Thyroid gland (tissue), 4 donors: Measurements from ENCODE around the gene DCST1. TPM values are rescaled to one million over a fixed set of nuclear protein-coding genes. Genes with fewer than 3 reads are reported as not detected.
A peak's percentile ranks its signal among the peaks of the same experiment; 100 is the strongest.

Experiments
- DNase-seq, 2 donors: peaks; one replicate each; pipeline ENCODE4 v3.0.0-alpha.2; 2019
- H3K27ac ChIP-seq, 3 donors: fragments of 200-600 bp; sonication (generic); 1 replicate in 2 of 3; 2 replicates in 1 of 3; pipeline ENCODE4 v1.5.1; 2016 to 2019; ENCODE audit warnings: mild to moderate bottlenecking in 1 of 3, moderate library complexity in 1 of 3
- H3K27me3 ChIP-seq: fragments of 200-600 bp; sonication (generic); one replicate; pipeline ENCODE4 v1.5.1; 2019
- H3K36me3 ChIP-seq, 2 donors: fragments of 200-600 bp; sonication (generic); one replicate each; pipeline ENCODE4 v1.5.1; 2016 to 2019
- H3K4me1 ChIP-seq, 2 donors: fragments of 200-600 bp; sonication (generic); one replicate each; pipeline ENCODE4 v1.5.1; 2017 to 2019
- H3K4me3 ChIP-seq, 3 donors: fragments of 200-600 bp; sonication (generic); replicated peaks in 1 of 3; 1 replicate in 2 of 3; 2 replicates in 1 of 3; pipeline ENCODE4 v1.5.1; 2016; ENCODE audit warnings: mild to moderate bottlenecking in 1 of 3
- H3K9me3 ChIP-seq: fragments of 200-600 bp; sonication (generic); one replicate; pipeline ENCODE4 v1.5.1; 2017
- CTCF ChIP-seq, 6 experiments: fragments of 200-600 bp in 3 of 6; fragments of 450-650 bp in 3 of 6; sonication (generic) in 3 of 6; IDR thresholded peaks; one replicate each; pipeline ENCODE4 v1.5.1; 2016 to 2019; ENCODE audit warnings: antibody characterized with exemption in 6 of 6, mild to moderate bottlenecking in 2 of 6, inconsistent platforms in 1 of 6, moderate library complexity in 1 of 6
- POLR2A ChIP-seq, 2 donors: fragments of 450-650 bp; IDR thresholded peaks; one replicate each; pipeline ENCODE4 v1.6.1; 2017; ENCODE audit warnings: antibody characterized with exemption in 2 of 2, mild to moderate bottlenecking in 2 of 2, moderate library complexity in 1 of 2
- WGBS, 2 donors: methylation state at CpG; one replicate each; pipeline ENCODE4 v1.1.5; 2017; 5-methylcytosine and 5-hydroxymethylcytosine counted together
- intact Hi-C: fragments of 100-400 bp; cut with DNase I; formaldehyde crosslinking; loops from one replicate; pipeline ENCODE4 v1.15.1; 2023
- total RNA-seq, 4 donors: library from RNA; depleted of rRNA; stranded (reverse); fragments of >200 nt; gene quantifications; one replicate each; pipeline ENCODE4 v1.2.3, GENCODE V29; 2016

The DCST1 gene
- total RNA-seq, 4 donors from 2014 or later = 0.24 TPM; not detected in 3

- no peaks in the 10 kb centered on the region for H3K9me3 ChIP-seq
- H3K4me3 ChIP-seq = no peak overlapping the region
- DNase-seq = no peak
- TF ChIP-seq POLR2A (IDR thresholded peaks at IDR 0.05) (no peak), CTCF (IDR thresholded peaks at IDR 0.05) (no peak)
- intact Hi-C loops = loop anchor here (10.0 kb wide), 2 partner anchors 404 to 504 kb away; partner anchors contain the start of gene CHRNB2
- 94% methylated on average over 3 of the region's 3 CpGs for WGBS, 2 donors
- H3K27me3 ChIP-seq = no peaks in the 10 kb centered on the region
- H3K36me3 ChIP-seq = no peaks in the 10 kb centered on the region
- peaks cover 17 to 25% of the 10 kb centered on the region in 2 donors for H3K4me1 ChIP-seq
- H3K27ac ChIP-seq = no peak overlapping the region
Measured at GRCh38 chr1:155068599-155068998, 35.0 kb downstream of the DCST1 start.

GRCh38 chr1:155069551-155070157 lies 36.0 kb downstream of the DCST1 start:
- intact Hi-C loops = loop anchor here (10.0 kb wide), 2 partner anchors 405 to 505 kb away; partner anchors contain the start of gene CHRNB2
- TF ChIP-seq CTCF (IDR thresholded peaks at IDR 0.05) (no peak), POLR2A (IDR thresholded peaks at IDR 0.05) (no peak)
- 82 to 96% methylated on average over 5 to 7 of the region's 7 CpGs for WGBS, 2 donors
- Histone ChIP-seq H3K4me3 (no peak overlapping the region), H3K27ac (no peak overlapping the region), H3K36me3 (no peaks in the 10 kb centered on the region), H3K4me1 (peaks cover 11 to 17% of the 10 kb centered on the region in 2 donors), H3K27me3 (no peaks in the 10 kb centered on the region), H3K9me3 (no peaks in the 10 kb centered on the region)
- DNase-seq = no peak

- no peaks in the 10 kb centered on the region for H3K9me3 ChIP-seq
- TF ChIP-seq CTCF (IDR thresholded peaks at IDR 0.05) (no peak), POLR2A (IDR thresholded peaks at IDR 0.05) (no peak)
- H3K27ac ChIP-seq = no peak overlapping the region
- no peak overlapping the region for H3K4me3 ChIP-seq
- H3K4me1 ChIP-seq = peaks cover 6 to 16% of the 10 kb centered on the region in 2 donors
- no peaks in the 10 kb centered on the region for H3K36me3 ChIP-seq
- intact Hi-C loops = no loop called here
- DNase-seq = no peak
- H3K27me3 ChIP-seq = no peaks in the 10 kb centered on the region
- WGBS, 2 donors = 32 to 53% methylated on average over 6 to 25 of the region's 28 CpGs
Measured at GRCh38 chr1:155070158-155070621, 36.6 kb downstream of the DCST1 start.

- Histone ChIP-seq H3K9me3 (no peaks in the 10 kb centered on the region), H3K27me3 (no peaks in the 10 kb centered on the region), H3K4me3 (peak overlapping the region in 2 of 3 donors; percentile 27 to 30), H3K36me3 (no peaks in the 10 kb centered on the region), H3K4me1 (peaks cover 6 to 16% of the 10 kb centered on the region in 2 donors), H3K27ac (no peak overlapping the region)
- 6 to 12% methylated on average over 31 to 41 of the region's 61 CpGs for WGBS, 2 donors
- DNase-seq = peak; percentile 74 to 75
- intact Hi-C loops = no loop called here
- no peak for TF ChIP-seq POLR2A (IDR thresholded peaks at IDR 0.05)
- TF ChIP-seq CTCF (IDR thresholded peaks at IDR 0.05) = peak in 5 of 6 experiments; percentile 20 to 49 (median 30)
Measured at GRCh38 chr1:155070721-155071569, 37.3 kb downstream of the DCST1 start.
